MM.1S (cell line): Measurements from ENCODE around the gene H19.

Source experiments
- DNase-seq: peaks from one replicate; pipeline ENCODE4 v3.0.0-alpha.2; 2015
- H2AFZ ChIP-seq: fragments of 300-600 bp; sonication (generic); 2 replicates; pipeline ENCODE4 v1.6.0; 2016; ENCODE audit warnings: antibody characterized with exemption, low read length
- H3F3A ChIP-seq: fragments of 300-600 bp; sonication (generic); 2 replicates; pipeline ENCODE4 v1.6.1; 2016; ENCODE audit warnings: mild to moderate bottlenecking, antibody characterized with exemption, low read length, moderate library complexity, mixed read lengths; ENCODE audit not compliant: insufficient read depth
- H3K27ac ChIP-seq: fragments of 300-600 bp; sonication (generic); 2 replicates; pipeline ENCODE4 v1.5.1; 2016; ENCODE audit warnings: mild to moderate bottlenecking, low read length
- H3K27me3 ChIP-seq: fragments of 300-600 bp; sonication (generic); replicated peaks from 2 replicates; pipeline ENCODE4 v1.6.0; 2016; ENCODE audit warnings: low read length; ENCODE audit not compliant: insufficient read depth
- H3K36me3 ChIP-seq: fragments of 300-600 bp; sonication (generic); replicated peaks from 2 replicates; pipeline ENCODE4 v1.6.1; 2016; ENCODE audit warnings: mild to moderate bottlenecking, low read length, mixed read lengths; ENCODE audit not compliant: insufficient read depth
- H3K4me1 ChIP-seq: fragments of 300-600 bp; sonication (generic); 2 replicates; pipeline ENCODE4 v1.6.1; 2016; ENCODE audit warnings: low read length, mixed read lengths
- H3K4me2 ChIP-seq: fragments of 300-600 bp; sonication (generic); 2 replicates; pipeline ENCODE4 v1.6.0; 2016; ENCODE audit warnings: low read depth, low read length
- H3K4me3 ChIP-seq: fragments of 300-600 bp; sonication (generic); 2 replicates; pipeline ENCODE4 v1.5.1; 2016; ENCODE audit warnings: low read length, mixed read lengths
- H3K79me2 ChIP-seq: fragments of 300-600 bp; sonication (generic); 2 replicates; pipeline ENCODE4 v1.6.1; 2016; ENCODE audit warnings: mixed run types, low read length, mixed read lengths
- H3K9ac ChIP-seq: fragments of 300-600 bp; sonication (generic); 2 replicates; pipeline ENCODE4 v1.6.1; 2016; ENCODE audit warnings: low read length, mixed read lengths
- H3K9me2 ChIP-seq: fragments of 300-600 bp; sonication (generic); replicated peaks from 2 replicates; pipeline ENCODE4 v1.6.1; 2016; ENCODE audit warnings: mild to moderate bottlenecking, low read length, mixed read lengths; ENCODE audit not compliant: insufficient read depth
- H3K9me3 ChIP-seq: fragments of 300-600 bp; sonication (generic); replicated peaks from 2 replicates; pipeline ENCODE4 v1.6.1; 2016; ENCODE audit warnings: mild to moderate bottlenecking, low read length, mixed read lengths; ENCODE audit not compliant: insufficient read depth
- H4K20me1 ChIP-seq: fragments of 300-600 bp; sonication (generic); 2 replicates; pipeline ENCODE4 v1.6.1; 2016; ENCODE audit warnings: mild to moderate bottlenecking, low read length, moderate library complexity, mixed read lengths; ENCODE audit not compliant: insufficient read depth
- EZH2 ChIP-seq: fragments of 300-600 bp; sonication (generic); optimal IDR thresholded peaks from 2 replicates; pipeline ENCODE3; 2017; ENCODE audit warnings: low read depth, mild to moderate bottlenecking, antibody characterized with exemption, low read length, mixed read lengths
- EZH2phosphoT487 ChIP-seq: fragments of 300-600 bp; sonication (generic); IDR thresholded peaks from 2 replicates; pipeline ENCODE4 v1.6.1; 2018; ENCODE audit warnings: antibody characterized with exemption, low read length
- TF ChIP-seq, protein P1 (sequence below): fragments of 300-600 bp; sonication (generic); IDR thresholded peaks from 2 replicates; pipeline ENCODE4 v1.5.1; 2016; ENCODE audit warnings: antibody characterized with exemption, low read length, mixed read lengths

Gene H19

DNA sequence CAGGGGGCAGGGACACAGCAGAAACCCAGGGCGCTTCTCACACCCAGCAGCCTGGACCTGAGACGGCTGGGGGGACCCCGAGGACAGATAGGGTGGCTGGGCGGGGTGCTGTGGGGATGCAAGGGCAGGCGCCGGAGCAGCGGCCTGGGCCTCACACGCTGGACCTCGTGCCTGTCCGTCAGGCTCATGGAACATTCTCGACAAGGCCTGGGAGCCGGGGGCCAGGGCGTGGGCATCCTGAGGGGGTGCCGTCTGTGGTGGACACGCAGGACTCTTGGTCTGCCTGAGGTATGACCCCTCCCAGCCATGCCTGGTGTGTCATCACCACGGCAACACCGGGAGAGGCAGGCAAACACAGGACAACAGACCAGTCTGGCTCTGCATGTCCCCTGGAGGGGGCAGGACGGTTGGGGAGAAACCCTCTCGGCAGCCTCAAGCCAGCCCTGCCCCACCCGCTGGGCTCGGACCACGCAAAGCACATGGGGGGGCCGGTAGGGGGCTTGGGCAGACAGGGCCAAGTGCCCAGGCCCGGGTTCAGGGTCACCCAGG is 29.1 kb downstream of the H19 start:
- Histone ChIP-seq H3K27me3 (no peaks in the 10 kb centered on the region), H4K20me1 (no peaks in the 10 kb centered on the region), H3K9me2 (no peaks in the 10 kb centered on the region), H3K4me1 (no peaks in the 10 kb centered on the region), H3K27ac (no peak overlapping the region), H3K4me2 (no peak overlapping the region), H3K36me3 (no peaks in the 10 kb centered on the region), H3F3A (no peaks in the 10 kb centered on the region), H2AFZ (no peak overlapping the region), H3K4me3 (no peak overlapping the region), H3K9ac (no peak overlapping the region), H3K79me2 (no peaks in the 10 kb centered on the region), H3K9me3 (no peaks in the 10 kb centered on the region)
- TF ChIP-seq EZH2phosphoT487 (no peak), EZH2 (no peak)
- TF ChIP-seq, protein P1, sequence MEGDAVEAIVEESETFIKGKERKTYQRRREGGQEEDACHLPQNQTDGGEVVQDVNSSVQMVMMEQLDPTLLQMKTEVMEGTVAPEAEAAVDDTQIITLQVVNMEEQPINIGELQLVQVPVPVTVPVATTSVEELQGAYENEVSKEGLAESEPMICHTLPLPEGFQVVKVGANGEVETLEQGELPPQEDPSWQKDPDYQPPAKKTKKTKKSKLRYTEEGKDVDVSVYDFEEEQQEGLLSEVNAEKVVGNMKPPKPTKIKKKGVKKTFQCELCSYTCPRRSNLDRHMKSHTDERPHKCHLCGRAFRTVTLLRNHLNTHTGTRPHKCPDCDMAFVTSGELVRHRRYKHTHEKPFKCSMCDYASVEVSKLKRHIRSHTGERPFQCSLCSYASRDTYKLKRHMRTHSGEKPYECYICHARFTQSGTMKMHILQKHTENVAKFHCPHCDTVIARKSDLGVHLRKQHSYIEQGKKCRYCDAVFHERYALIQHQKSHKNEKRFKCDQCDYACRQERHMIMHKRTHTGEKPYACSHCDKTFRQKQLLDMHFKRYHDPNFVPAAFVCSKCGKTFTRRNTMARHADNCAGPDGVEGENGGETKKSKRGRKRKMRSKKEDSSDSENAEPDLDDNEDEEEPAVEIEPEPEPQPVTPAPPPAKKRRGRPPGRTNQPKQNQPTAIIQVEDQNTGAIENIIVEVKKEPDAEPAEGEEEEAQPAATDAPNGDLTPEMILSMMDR: no peak
- DNase-seq: no peak

DNA sequence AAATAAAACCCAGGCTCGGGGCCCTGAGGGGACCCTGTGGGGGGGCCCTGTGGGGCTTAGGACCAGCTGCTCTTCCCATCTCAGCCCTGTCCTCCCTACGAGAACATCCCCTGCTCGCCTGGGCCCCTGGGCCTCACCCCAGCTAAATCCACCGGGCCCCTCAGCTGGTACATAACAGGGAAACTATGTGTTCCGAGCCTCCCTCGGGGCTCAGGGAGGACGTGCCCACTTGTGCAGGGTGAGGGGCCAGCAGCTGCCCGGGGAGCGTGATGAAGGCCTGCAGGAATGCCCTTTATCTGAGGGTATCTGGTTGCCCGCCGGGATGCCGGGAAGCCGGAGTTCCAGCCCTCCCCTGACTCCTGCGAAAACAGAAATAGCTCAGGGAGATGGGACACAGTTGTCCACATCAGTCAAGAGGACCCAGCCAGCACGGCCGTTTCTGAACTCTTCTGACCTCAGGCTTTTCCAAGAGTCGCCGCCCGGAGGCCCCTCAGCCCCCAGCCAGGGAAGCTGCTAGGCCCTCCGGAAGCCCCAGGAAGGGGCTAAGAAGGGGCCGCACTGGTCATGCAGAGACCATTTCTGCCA is 29.9 kb downstream of the H19 start:
- no peaks in the 10 kb centered on the region for H3K27me3 ChIP-seq
- no peak for DNase-seq
- H3K9me3 ChIP-seq: no peaks in the 10 kb centered on the region

DNA sequence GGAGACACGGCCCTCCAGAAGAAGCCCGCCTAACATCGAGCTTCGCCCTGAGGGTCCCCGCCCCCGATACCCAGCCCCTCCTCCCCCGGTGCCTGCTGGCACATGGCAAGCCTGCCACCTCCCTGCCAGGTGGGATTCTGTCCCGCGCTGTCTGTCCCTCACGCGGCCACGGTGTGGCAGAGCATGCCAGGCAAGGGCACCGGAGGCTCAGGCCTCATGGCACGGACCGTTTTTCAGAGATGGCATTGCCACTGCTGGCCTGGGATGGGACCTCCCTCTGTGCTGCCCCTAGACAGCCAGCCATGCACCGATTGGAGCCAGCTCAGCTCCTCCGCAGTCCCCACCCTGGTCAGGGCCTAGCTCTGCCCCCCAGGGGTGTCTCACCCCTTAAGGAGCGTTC is 31.1 kb downstream of the H19 start:
- Histone ChIP-seq H3K27ac (no peak overlapping the region), H3K4me3 (no peak overlapping the region), H2AFZ (no peak overlapping the region), H4K20me1 (no peaks in the 10 kb centered on the region), H3K79me2 (no peaks in the 10 kb centered on the region), H3K27me3 (no peaks in the 10 kb centered on the region), H3F3A (no peaks in the 10 kb centered on the region), H3K9ac (no peak overlapping the region), H3K36me3 (no peaks in the 10 kb centered on the region), H3K4me2 (no peak overlapping the region), H3K4me1 (no peaks in the 10 kb centered on the region), H3K9me2 (no peaks in the 10 kb centered on the region), H3K9me3 (no peaks in the 10 kb centered on the region)
- TF ChIP-seq EZH2phosphoT487: no peak
- no peak for DNase-seq

More for the DNA sequence above, 29.9 kb downstream of the H19 start:
- no peak overlapping the region for H3K4me3 ChIP-seq
- no peaks in the 10 kb centered on the region for H3K4me1 ChIP-seq
- TF ChIP-seq EZH2: no peak
- no peaks in the 10 kb centered on the region for H3K9me2 ChIP-seq
- no peaks in the 10 kb centered on the region for H4K20me1 ChIP-seq
- H3K36me3 ChIP-seq: no peaks in the 10 kb centered on the region
- no peak overlapping the region for H3K27ac ChIP-seq
- H3K9ac ChIP-seq: no peak overlapping the region
- no peak overlapping the region for H2AFZ ChIP-seq
- H3K4me2 ChIP-seq: no peak overlapping the region
- no peaks in the 10 kb centered on the region for H3F3A ChIP-seq
- H3K79me2 ChIP-seq: no peaks in the 10 kb centered on the region

DNA sequence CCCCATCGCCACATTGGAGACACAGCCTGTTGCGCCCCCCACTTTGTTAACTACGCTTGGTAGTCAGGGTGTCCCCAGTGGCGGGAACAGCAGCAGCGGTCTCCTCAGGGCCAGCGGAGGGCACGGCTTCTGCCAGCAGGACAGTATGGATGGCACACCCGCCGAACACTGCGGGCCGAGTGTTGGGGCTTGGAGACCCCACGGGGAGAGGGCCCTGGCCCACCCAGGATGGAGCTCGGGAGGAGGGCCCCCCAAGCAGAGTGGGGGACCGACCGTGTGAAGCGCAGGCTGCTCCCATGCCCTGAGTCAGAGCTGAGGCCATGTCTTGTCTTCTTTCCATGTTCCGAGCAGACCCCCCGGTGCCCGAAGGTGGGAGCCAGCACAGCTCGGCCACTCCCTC is 32.7 kb downstream of the H19 start:
- Histone ChIP-seq H2AFZ (no peak overlapping the region), H3K79me2 (no peaks in the 10 kb centered on the region), H3K4me3 (no peak overlapping the region), H3K4me1 (no peaks in the 10 kb centered on the region), H3K9me2 (no peaks in the 10 kb centered on the region), H4K20me1 (no peaks in the 10 kb centered on the region), H3F3A (no peaks in the 10 kb centered on the region), H3K36me3 (no peaks in the 10 kb centered on the region), H3K9ac (no peak overlapping the region), H3K27me3 (no peaks in the 10 kb centered on the region), H3K4me2 (no peak overlapping the region), H3K27ac (no peak overlapping the region), H3K9me3 (no peaks in the 10 kb centered on the region)
- no peak for DNase-seq
- no peak for TF ChIP-seq EZH2
- no peak for TF ChIP-seq EZH2phosphoT487
- TF ChIP-seq, protein P1: no peak
